ENCODE measurements around the gene SHANK3.

The SHANK3 gene

GRCh38 chr22:50705219-50705691 is 32.6 kb downstream of the SHANK3 start:
- Histone ChIP-seq H3K4me3 (IDR thresholded peaks at IDR 0.05; ENCODE audit: insufficient read depth, low read depth, low read length) (no peak overlapping the region), H3K79me2 (ENCODE audit: insufficient read depth, low read depth) (no peaks in the 10 kb centered on the region)

GRCh38 chr22:50705851-50706351 is 33.3 kb downstream of the SHANK3 start:
- H3K79me2 ChIP-seq (ENCODE audit: insufficient read depth, low read depth), result no peaks in the 10 kb centered on the region
- H4K20me1 ChIP-seq (ENCODE audit: insufficient read depth), result no peaks in the 10 kb centered on the region
- no peaks in the 10 kb centered on the region for H3K4me1 ChIP-seq (ENCODE audit: low read depth, poor library complexity, severe bottlenecking)
- H3K4me3 ChIP-seq (IDR thresholded peaks at IDR 0.05; ENCODE audit: insufficient read depth, low read depth, low read length), result no peak overlapping the region
- no peak overlapping the region for H3K4me2 ChIP-seq
- no peak overlapping the region for H2AFZ ChIP-seq (ENCODE audit: low read depth)
- H3K27ac ChIP-seq, result no peak overlapping the region
- TF ChIP-seq CTCF (conservative IDR thresholded peaks at IDR 0.05; ENCODE audit: low read depth, low read length), result no peak
- H3K36me3 ChIP-seq (ENCODE audit: insufficient read depth), result no peaks in the 10 kb centered on the region
- H3K27me3 ChIP-seq (ENCODE audit: insufficient read depth, low read depth), result 0 out of 2 replicates have a peak, but pooled peaks cover 5% of the 10 kb centered on the region
- H3K9ac ChIP-seq, result no peak overlapping the region

More at GRCh38 chr22:50705219-50705691, 32.6 kb downstream of the SHANK3 start:
- Histone ChIP-seq H3K4me2 (no peak overlapping the region), H3K9ac (no peak overlapping the region), H3K36me3 (ENCODE audit: insufficient read depth) (no peaks in the 10 kb centered on the region), H3K4me1 (ENCODE audit: low read depth, poor library complexity, severe bottlenecking) (no peaks in the 10 kb centered on the region), H2AFZ (ENCODE audit: low read depth) (no peak overlapping the region), H3K27me3 (ENCODE audit: insufficient read depth, low read depth) (0 out of 2 replicates have a peak, but pooled peaks cover 5% of the 10 kb centered on the region), H3K27ac (no peak overlapping the region), H4K20me1 (ENCODE audit: insufficient read depth) (no peaks in the 10 kb centered on the region)
- no peak for TF ChIP-seq CTCF (conservative IDR thresholded peaks at IDR 0.05; ENCODE audit: low read depth, low read length)

- Histone ChIP-seq H4K20me1 (ENCODE audit: insufficient read depth) (no peaks in the 10 kb centered on the region), H3K27ac (no peak overlapping the region), H3K79me2 (ENCODE audit: insufficient read depth, low read depth) (no peaks in the 10 kb centered on the region), H2AFZ (ENCODE audit: low read depth) (no peak overlapping the region), H3K4me1 (ENCODE audit: low read depth, poor library complexity, severe bottlenecking) (no peaks in the 10 kb centered on the region), H3K9ac (no peak overlapping the region), H3K4me3 (IDR thresholded peaks at IDR 0.05; ENCODE audit: insufficient read depth, low read depth, low read length) (no peak overlapping the region), H3K36me3 (ENCODE audit: insufficient read depth) (no peaks in the 10 kb centered on the region), H3K27me3 (ENCODE audit: insufficient read depth, low read depth) (0 out of 2 replicates have a peak, but pooled peaks cover 5% of the 10 kb centered on the region), H3K4me2 (no peak overlapping the region)
- TF ChIP-seq CTCF (conservative IDR thresholded peaks at IDR 0.05; ENCODE audit: low read depth, low read length), result no peak
These were observed 34.0 kb downstream of the SHANK3 start for GRCh38 chr22:50706481-50707125.

GRCh38 chr22:50708474-50708873 is 35.9 kb downstream of the SHANK3 start:
- Histone ChIP-seq H3K4me2 (no peak overlapping the region), H3K36me3 (ENCODE audit: insufficient read depth) (no peaks in the 10 kb centered on the region), H3K4me1 (ENCODE audit: low read depth, poor library complexity, severe bottlenecking) (no peaks in the 10 kb centered on the region), H3K27ac (no peak overlapping the region), H3K9ac (no peak overlapping the region), H3K79me2 (ENCODE audit: insufficient read depth, low read depth) (no peaks in the 10 kb centered on the region), H4K20me1 (ENCODE audit: insufficient read depth) (no peaks in the 10 kb centered on the region), H3K4me3 (IDR thresholded peaks at IDR 0.05; ENCODE audit: insufficient read depth, low read depth, low read length) (no peak overlapping the region), H3K27me3 (ENCODE audit: insufficient read depth, low read depth) (no peaks in the 10 kb centered on the region), H2AFZ (ENCODE audit: low read depth) (no peak overlapping the region)
- TF ChIP-seq CTCF (conservative IDR thresholded peaks at IDR 0.05; ENCODE audit: low read depth, low read length), result no peak
